ENCODE measurements around the gene NDUFS4. TPM values are rescaled to one million over a fixed set of nuclear protein-coding genes. Genes with fewer than 3 reads are reported as not detected.
"Not testable (repeated sequence)": the region's sequence is repeated elsewhere in the genome, so short reads cannot be mapped to it uniquely, and the experiment has no call there.

The NDUFS4 gene
- total RNA-seq, 1 experiment from 2014 or later, result 92.9 TPM

GRCh38 chr5:53607886-53608285 is 47.4 kb downstream of the NDUFS4 start:
- Histone ChIP-seq H3K23me2 (ENCODE audit: insufficient read length, low read depth, low read length, poor library complexity, severe bottlenecking) (no peaks in the 10 kb centered on the region), H3K14ac (ENCODE audit: insufficient read depth, low read length) (no peak overlapping the region), H3K4me2 (ENCODE audit: insufficient read depth, insufficient read length, low read length) (no peak overlapping the region), H3K23ac (ENCODE audit: insufficient read length, low read depth, low read length) (no peak overlapping the region), H4K8ac (replicated peaks; ENCODE audit: insufficient read length, low read depth, low read length) (no peak overlapping the region), H3K79me2 (ENCODE audit: insufficient read depth, low read length) (no peaks in the 10 kb centered on the region), H3K9ac (ENCODE audit: extremely low read depth, insufficient read length, low read length) (no peak overlapping the region), H2AFZ (ENCODE audit: low read length) (no peak overlapping the region), H4K91ac (ENCODE audit: insufficient read length, low read depth, low read length) (no peak overlapping the region), H3K4ac (ENCODE audit: low read depth, low read length) (no peak overlapping the region), H3K56ac (ENCODE audit: insufficient read length, low read depth, low read length) (no peak overlapping the region), H3K9me3 (ENCODE audit: control insufficient read depth, low read depth, low read length) (no peaks in the 10 kb centered on the region), H3T11ph (ENCODE audit: low read length) (no peak overlapping the region), H3K4me1 (ENCODE audit: insufficient read depth, low read length) (no peaks in the 10 kb centered on the region; the same call in 1 of the 2 replicates), H3K27me3 (ENCODE audit: insufficient read depth, low read length) (no peaks in the 10 kb centered on the region), H3K27ac (ENCODE audit: insufficient read length, low read depth, low read length) (no peak overlapping the region), H2BK12ac (ENCODE audit: insufficient read length, low read depth, low read length) (no peak overlapping the region), H2BK15ac (ENCODE audit: low read depth, low read length) (no peak overlapping the region), H3K18ac (ENCODE audit: insufficient read length, low read depth, low read length) (no peak overlapping the region), H3K79me1 (ENCODE audit: insufficient read depth, low read depth, low read length, poor library complexity, severe bottlenecking) (no peaks in the 10 kb centered on the region), H2AK5ac (ENCODE audit: insufficient read length, low read length) (no peak overlapping the region), H4K20me1 (ENCODE audit: control insufficient read depth, insufficient read depth, insufficient read length) (no peaks in the 10 kb centered on the region), H2BK20ac (ENCODE audit: low read depth, low read length, poor library complexity, severe bottlenecking) (no peak overlapping the region), H2BK120ac (ENCODE audit: low read depth, low read length, poor library complexity, severe bottlenecking) (no peak overlapping the region), H2BK5ac (ENCODE audit: insufficient read length, low read length) (no peak overlapping the region), H4K5ac (ENCODE audit: insufficient read length, low read depth, low read length) (no peak overlapping the region)
- Mint-ChIP-seq H3K27ac (no peak overlapping the region), H3K36me3 (ENCODE audit: insufficient read depth in 1 of 3, low read depth in 3 of 3) (peaks cover 20 to 40% (median 31%) of the 10 kb centered on the region in 3 experiments; a peak in 6 of 7 replicates), H3K4me1 (peaks cover 17 to 21% of the 10 kb centered on the region in 2 experiments), H3K4me3 (no peak overlapping the region), H3K27me3 (ENCODE audit: low read depth) (no peaks in the 10 kb centered on the region), H3K9me3 (no peaks in the 10 kb centered on the region)
- WGBS (ENCODE audit: extremely low coverage, insufficient read length, low lambda C conversion rate), result no CpG with 5 or more reads among the region's 2 CpGs
- TF ChIP-seq CTCF (conservative IDR thresholded peaks at IDR 0.05), result no peak
- DNase-seq, result no peak

DNA sequence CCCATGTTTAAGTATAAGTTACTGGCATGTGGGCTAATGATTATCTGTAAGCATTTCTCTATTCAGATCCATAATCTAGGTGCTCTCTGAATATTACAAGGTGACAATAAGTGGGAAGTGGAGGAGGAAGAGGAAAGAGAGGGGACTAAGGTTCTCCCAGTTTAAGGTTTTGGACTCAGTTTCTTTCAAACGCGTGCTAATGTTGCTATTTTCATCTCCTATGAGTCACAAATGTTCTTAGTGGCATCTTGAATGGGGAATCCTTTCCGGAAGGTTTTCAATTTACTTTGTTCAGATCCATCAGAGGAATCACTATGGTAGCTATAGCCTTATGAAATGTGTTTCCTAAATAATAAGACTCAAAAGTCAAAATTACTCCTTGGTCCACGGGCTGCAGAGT is 48.5 kb downstream of the NDUFS4 start:
- H3K79me1 ChIP-seq (ENCODE audit: insufficient read depth, low read depth, low read length, poor library complexity, severe bottlenecking); H2BK15ac ChIP-seq (ENCODE audit: low read depth, low read length); H3K4ac ChIP-seq (ENCODE audit: low read depth, low read length); H3K18ac ChIP-seq (ENCODE audit: insufficient read length, low read depth, low read length); H4K91ac ChIP-seq (ENCODE audit: insufficient read length, low read depth, low read length); H2AK5ac ChIP-seq (ENCODE audit: insufficient read length, low read length); H2BK12ac ChIP-seq (ENCODE audit: insufficient read length, low read depth, low read length); H3K27ac Mint-ChIP-seq; H3K4me3 Mint-ChIP-seq; H3K27ac ChIP-seq (ENCODE audit: insufficient read length, low read depth, low read length); H2AFZ ChIP-seq (ENCODE audit: low read length); H4K8ac ChIP-seq (replicated peaks; ENCODE audit: insufficient read length, low read depth, low read length); H2BK20ac ChIP-seq (ENCODE audit: low read depth, low read length, poor library complexity, severe bottlenecking); H2BK120ac ChIP-seq (ENCODE audit: low read depth, low read length, poor library complexity, severe bottlenecking); H3K79me2 ChIP-seq (ENCODE audit: insufficient read depth, low read length); H3K27me3 ChIP-seq (ENCODE audit: insufficient read depth, low read length); H4K20me1 ChIP-seq (ENCODE audit: control insufficient read depth, insufficient read depth, insufficient read length); H3T11ph ChIP-seq (ENCODE audit: low read length); H3K14ac ChIP-seq (ENCODE audit: insufficient read depth, low read length); H3K56ac ChIP-seq (ENCODE audit: insufficient read length, low read depth, low read length); H3K9me3 Mint-ChIP-seq; H2BK5ac ChIP-seq (ENCODE audit: insufficient read length, low read length); H3K9me3 ChIP-seq (ENCODE audit: control insufficient read depth, low read depth, low read length); H3K9ac ChIP-seq (ENCODE audit: extremely low read depth, insufficient read length, low read length); H3K23me2 ChIP-seq (ENCODE audit: insufficient read length, low read depth, low read length, poor library complexity, severe bottlenecking); H4K5ac ChIP-seq (ENCODE audit: insufficient read length, low read depth, low read length); H3K4me1 ChIP-seq (ENCODE audit: insufficient read depth, low read length); DNase-seq; H3K23ac ChIP-seq (ENCODE audit: insufficient read length, low read depth, low read length); H3K27me3 Mint-ChIP-seq (ENCODE audit: low read depth); H3K4me2 ChIP-seq (ENCODE audit: insufficient read depth, insufficient read length, low read length): not testable (repeated sequence)
- Mint-ChIP-seq H3K36me3 (ENCODE audit: insufficient read depth in 1 of 3, low read depth in 3 of 3) (peaks cover 20 to 40% (median 31%) of the 10 kb centered on the region in 3 experiments; a peak in 6 of 7 replicates), H3K4me1 (peaks cover 23 to 28% of the 10 kb centered on the region in 2 experiments)
- no CpG with 5 or more reads among the region's 4 CpGs for WGBS (ENCODE audit: extremely low coverage, insufficient read length, low lambda C conversion rate)
